ENCODE data around the gene NANP. TPM values are rescaled to one million over a fixed set of nuclear protein-coding genes. Genes with fewer than 3 reads are reported as not detected.

Gene NANP
- total and polyA plus RNA-seq, 10 of the 15 experiments (the other 5 are each of a cell fraction or from before 2014, with no cell fraction given), result 4.2 to 6.7 (median 4.9) TPM

DNA sequence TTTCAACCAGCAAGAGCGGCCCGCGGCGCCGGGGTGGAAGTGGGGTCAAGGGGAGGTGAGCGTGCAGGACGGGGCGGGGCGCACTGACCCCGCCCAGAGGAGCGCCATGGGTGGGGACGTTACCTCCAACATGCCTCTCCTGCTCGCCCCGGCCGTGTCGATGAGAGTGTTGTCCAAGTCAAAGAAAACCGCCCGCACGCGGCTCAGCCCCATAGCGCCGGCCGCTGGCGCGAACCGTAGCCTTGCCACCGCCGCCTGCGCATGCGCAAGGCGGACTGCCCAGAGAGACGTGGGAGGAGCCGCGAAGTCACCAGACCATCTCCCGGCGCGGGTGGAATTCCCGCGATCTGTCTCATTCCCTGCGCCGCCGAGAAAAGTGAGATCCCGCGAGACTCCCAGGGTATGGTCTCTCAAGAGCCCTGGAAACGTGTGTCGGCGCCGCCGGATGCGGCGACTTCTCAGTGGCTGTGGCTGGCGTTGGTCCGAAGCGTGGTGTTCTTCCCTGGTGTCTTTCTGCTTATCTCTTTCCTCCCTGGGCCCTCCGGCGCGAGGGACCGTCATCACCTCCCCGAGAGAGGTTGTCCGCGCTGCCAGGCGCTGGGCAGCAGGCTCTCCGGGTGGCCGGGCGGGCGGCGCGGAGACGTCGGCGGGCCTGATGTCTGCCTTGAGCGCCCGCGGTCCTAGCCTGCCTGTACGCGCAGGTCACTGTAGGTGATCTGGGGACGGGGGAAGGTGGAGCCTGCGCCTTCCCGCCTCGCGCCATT lies at the start of gene NANP (continued):
- TF ChIP-seq IRF3 (IDR thresholded peaks at IDR 0.05), result no peak
- TF ChIP-seq MYC (IDR thresholded peaks at IDR 0.05; ENCODE audit: insufficient read depth, insufficient read length, insufficient replicate concordance, low read length, severe bottlenecking), result peak; percentile 43
- peak; percentile 84 to 91 for TF ChIP-seq BHLHE40 (IDR thresholded peaks at IDR 0.05; ENCODE audit: borderline replicate concordance in 1 of 2, low read depth in 2 of 2, low read length in 1 of 2)
- no peak for TF ChIP-seq TBL1XR1 (IDR thresholded peaks at IDR 0.05; ENCODE audit: low read depth, low read length)
- TF ChIP-seq LARP7 (IDR thresholded peaks at IDR 0.05), result peak; percentile 52; the same call in 1 of the 2 replicates
- TF ChIP-seq NBN (IDR thresholded peaks at IDR 0.05), result no peak; the same call in none of the 2 replicates
- TF ChIP-seq IKZF2 (IDR thresholded peaks at IDR 0.05), result peak; percentile 57 to 69; a peak in 3 of 4 replicates
- TF ChIP-seq ELK1 (IDR thresholded peaks at IDR 0.05; ENCODE audit: low read depth, low read length), result no peak
- no peak for TF ChIP-seq ZNF622 (IDR thresholded peaks at IDR 0.05)
- TF ChIP-seq, protein P1, sequence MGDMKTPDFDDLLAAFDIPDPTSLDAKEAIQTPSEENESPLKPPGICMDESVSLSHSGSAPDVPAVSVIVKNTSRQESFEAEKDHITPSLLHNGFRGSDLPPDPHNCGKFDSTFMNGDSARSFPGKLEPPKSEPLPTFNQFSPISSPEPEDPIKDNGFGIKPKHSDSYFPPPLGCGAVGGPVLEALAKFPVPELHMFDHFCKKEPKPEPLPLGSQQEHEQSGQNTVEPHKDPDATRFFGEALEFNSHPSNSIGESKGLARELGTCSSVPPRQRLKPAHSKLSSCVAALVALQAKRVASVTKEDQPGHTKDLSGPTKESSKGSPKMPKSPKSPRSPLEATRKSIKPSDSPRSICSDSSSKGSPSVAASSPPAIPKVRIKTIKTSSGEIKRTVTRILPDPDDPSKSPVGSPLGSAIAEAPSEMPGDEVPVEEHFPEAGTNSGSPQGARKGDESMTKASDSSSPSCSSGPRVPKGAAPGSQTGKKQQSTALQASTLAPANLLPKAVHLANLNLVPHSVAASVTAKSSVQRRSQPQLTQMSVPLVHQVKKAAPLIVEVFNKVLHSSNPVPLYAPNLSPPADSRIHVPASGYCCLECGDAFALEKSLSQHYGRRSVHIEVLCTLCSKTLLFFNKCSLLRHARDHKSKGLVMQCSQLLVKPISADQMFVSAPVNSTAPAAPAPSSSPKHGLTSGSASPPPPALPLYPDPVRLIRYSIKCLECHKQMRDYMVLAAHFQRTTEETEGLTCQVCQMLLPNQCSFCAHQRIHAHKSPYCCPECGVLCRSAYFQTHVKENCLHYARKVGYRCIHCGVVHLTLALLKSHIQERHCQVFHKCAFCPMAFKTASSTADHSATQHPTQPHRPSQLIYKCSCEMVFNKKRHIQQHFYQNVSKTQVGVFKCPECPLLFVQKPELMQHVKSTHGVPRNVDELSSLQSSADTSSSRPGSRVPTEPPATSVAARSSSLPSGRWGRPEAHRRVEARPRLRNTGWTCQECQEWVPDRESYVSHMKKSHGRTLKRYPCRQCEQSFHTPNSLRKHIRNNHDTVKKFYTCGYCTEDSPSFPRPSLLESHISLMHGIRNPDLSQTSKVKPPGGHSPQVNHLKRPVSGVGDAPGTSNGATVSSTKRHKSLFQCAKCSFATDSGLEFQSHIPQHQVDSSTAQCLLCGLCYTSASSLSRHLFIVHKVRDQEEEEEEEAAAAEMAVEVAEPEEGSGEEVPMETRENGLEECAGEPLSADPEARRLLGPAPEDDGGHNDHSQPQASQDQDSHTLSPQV (IDR thresholded peaks at IDR 0.05), result no peak
- TF ChIP-seq WRNIP1 (IDR thresholded peaks at IDR 0.05; ENCODE audit: borderline replicate concordance, low read depth, low read length), result no peak
- TF ChIP-seq CBX5 (IDR thresholded peaks at IDR 0.05; ENCODE audit: low read depth), result peak; percentile 64; the same call in 1 of the 2 replicates
- TF ChIP-seq EZH2 (IDR thresholded peaks at IDR 0.05; ENCODE audit: borderline replicate concordance, control insufficient read depth, low read depth, low read length), result no peak
- TF ChIP-seq YBX1 (IDR thresholded peaks at IDR 0.05), result no peak
- no peak for TF ChIP-seq MTA2 (IDR thresholded peaks at IDR 0.05; ENCODE audit: low read depth)
- TF ChIP-seq MTA3 (IDR thresholded peaks at IDR 0.05; ENCODE audit: borderline replicate concordance, low read length), result no peak
- peak; percentile 74 for TF ChIP-seq IRF5 (IDR thresholded peaks at IDR 0.05; ENCODE audit: borderline replicate concordance)
- 0 out of 6 replicates have a peak, but pooled peaks of 1 of the 3 experiments have one; percentile 10 for TF ChIP-seq CTCF (IDR thresholded peaks at IDR 0.05 in 2 of 3, conservative IDR thresholded peaks at IDR 0.05 in 1 of 3; ENCODE audit: control insufficient read depth in 2 of 3, extremely low read depth in 1 of 3, insufficient read depth in 1 of 3, low read depth in 3 of 3, low read length in 3 of 3)
- TF ChIP-seq CREM (IDR thresholded peaks at IDR 0.05; ENCODE audit: low read depth), result peak; percentile 86

All from GM12878 (cell line).